ENCODE results near the gene OR2F2.

The OR2F2 gene

GRCh38 chr7:143913945-143914615, 21.0 kb upstream of the OR2F2 start:
- no peak for DNase-seq (ENCODE audit: low read depth in 1 of 2, low spot score in 1 of 2)

GRCh38 chr7:143914938-143915652, 19.9 kb upstream of the OR2F2 start:
- no peak for DNase-seq (ENCODE audit: low read depth in 1 of 2, low spot score in 1 of 2)

GRCh38 chr7:143924851-143925250, 10.2 kb upstream of the OR2F2 start:
- DNase-seq (ENCODE audit: low read depth in 1 of 2, low spot score in 1 of 2) = no peak

GRCh38 chr7:143929224-143929920, 5.7 kb upstream of the OR2F2 start:
- DNase-seq (ENCODE audit: low read depth in 1 of 2, low spot score in 1 of 2) = no peak

- DNase-seq (ENCODE audit: low read depth in 1 of 2, low spot score in 1 of 2) = no peak
Observed at GRCh38 chr7:143931739-143932138, 3.3 kb upstream of the OR2F2 start.

- DNase-seq (ENCODE audit: low read depth in 1 of 2, low spot score in 1 of 2) = no peak
Observed at GRCh38 chr7:143936087-143937009, 1.3 kb downstream of the OR2F2 start.

- DNase-seq (ENCODE audit: low read depth in 1 of 2, low spot score in 1 of 2) = no peak
Observed at GRCh38 chr7:143938379-143939243, 3.6 kb downstream of the OR2F2 start.

GRCh38 chr7:143945423-143945822, 10.4 kb downstream of the OR2F2 start:
- no peak for DNase-seq (ENCODE audit: low read depth in 1 of 2, low spot score in 1 of 2)

GRCh38 chr7:143947111-143947510, 12.1 kb downstream of the OR2F2 start:
- DNase-seq (ENCODE audit: low read depth in 1 of 2, low spot score in 1 of 2) = no peak

- no peak for DNase-seq (ENCODE audit: low read depth in 1 of 2, low spot score in 1 of 2)
Observed at GRCh38 chr7:143948733-143949132, 13.7 kb downstream of the OR2F2 start.

- DNase-seq (ENCODE audit: low read depth in 1 of 2, low spot score in 1 of 2) = no peak
Observed at GRCh38 chr7:143953421-143953820, 18.4 kb downstream of the OR2F2 start.

GRCh38 chr7:143954135-143954534, 19.1 kb downstream of the OR2F2 start:
- no peak for DNase-seq (ENCODE audit: low read depth in 1 of 2, low spot score in 1 of 2)

GRCh38 chr7:143954544-143954943, 19.5 kb downstream of the OR2F2 start, which contains the start of gene OR2F1:
Gene OR2F1, plus strand, starts transcription at chr7:143954844. Its CDS starts 5,127 bp downstream, at chr7:143959971.
- no peak for DNase-seq (ENCODE audit: low read depth in 1 of 2, low spot score in 1 of 2)

- DNase-seq (ENCODE audit: low read depth in 1 of 2, low spot score in 1 of 2) = no peak
Observed at GRCh38 chr7:143958781-143959180, 23.7 kb downstream of the OR2F2 start.

- no peak for DNase-seq (ENCODE audit: low read depth in 1 of 2, low spot score in 1 of 2)
Observed at GRCh38 chr7:143960813-143961610, 26.0 kb downstream of the OR2F2 start.

GRCh38 chr7:143965280-143965679, 30.2 kb downstream of the OR2F2 start:
- no peak for DNase-seq (ENCODE audit: low read depth in 1 of 2, low spot score in 1 of 2)

GRCh38 chr7:143967398-143967797, 32.4 kb downstream of the OR2F2 start:
- no peak for DNase-seq (ENCODE audit: low read depth in 1 of 2, low spot score in 1 of 2)

- no peak for DNase-seq (ENCODE audit: low read depth in 1 of 2, low spot score in 1 of 2)
Observed at GRCh38 chr7:143973870-143974416, 38.9 kb downstream of the OR2F2 start.

GRCh38 chr7:143974459-143974858, 39.4 kb downstream of the OR2F2 start:
- no peak for DNase-seq (ENCODE audit: low read depth in 1 of 2, low spot score in 1 of 2)
